Hepatocyte (in vitro differentiated cells): ENCODE results near the gene CCDC9B. TPM values are rescaled to one million over a fixed set of nuclear protein-coding genes. Genes with fewer than 3 reads are reported as not detected.
A peak's percentile ranks its signal among the peaks of the same experiment; 100 is the strongest.

Experiments used
- DNase-seq: peaks from one replicate; pipeline ENCODE4 v3.0.0-alpha.2; 2016; ENCODE audit warnings: low spot score
- H2AFZ ChIP-seq: fragments of 200-600 bp; sonication (generic); 2 replicates; pipeline ENCODE4 v1.6.0; 2016; ENCODE audit warnings: antibody characterized with exemption, mild to moderate bottlenecking
- H3K27ac ChIP-seq: fragments of 200-600 bp; sonication (generic); 2 replicates; pipeline ENCODE4 v1.5.1; 2016; ENCODE audit warnings: mild to moderate bottlenecking
- H3K27me3 ChIP-seq: fragments of 200-600 bp; sonication (generic); 2 replicates; pipeline ENCODE4 v1.6.1; 2016
- H3K36me3 ChIP-seq: fragments of 200-600 bp; sonication (generic); replicated peaks from 2 replicates; pipeline ENCODE4 v1.5.1; 2016; ENCODE audit warnings: low read depth; ENCODE audit not compliant: insufficient read depth
- H3K4me1 ChIP-seq: fragments of 200-600 bp; sonication (generic); 2 replicates; pipeline ENCODE4 v1.5.1; 2016; ENCODE audit warnings: mild to moderate bottlenecking, moderate library complexity; ENCODE audit not compliant: insufficient read depth
- H3K4me2 ChIP-seq: fragments of 200-600 bp; sonication (generic); 2 replicates; pipeline ENCODE4 v1.6.0; 2016
- H3K4me3 ChIP-seq: fragments of 200-600 bp; sonication (generic); 2 replicates; pipeline ENCODE4 v1.5.1; 2016; ENCODE audit warnings: mild to moderate bottlenecking
- H3K79me2 ChIP-seq: fragments of 200-600 bp; sonication (generic); 2 replicates; pipeline ENCODE4 v1.6.0; 2017; ENCODE audit warnings: mild to moderate bottlenecking
- H3K9me2 ChIP-seq: fragments of 200-600 bp; sonication (generic); replicated peaks from 2 replicates; pipeline ENCODE4 v1.6.0; 2017; ENCODE audit warnings: mild to moderate bottlenecking; ENCODE audit not compliant: insufficient read depth
- H3K9me3 ChIP-seq: fragments of 200-600 bp; sonication (generic); 2 replicates; pipeline ENCODE4 v1.5.1; 2016; ENCODE audit warnings: low read depth, mild to moderate bottlenecking
- H4K20me1 ChIP-seq: fragments of 200-600 bp; sonication (generic); 2 replicates; pipeline ENCODE4 v1.6.0; 2016; ENCODE audit warnings: mild to moderate bottlenecking; ENCODE audit not compliant: insufficient read depth, poor library complexity, severe bottlenecking
- EZH2 ChIP-seq: fragments of 200-600 bp; sonication (generic); IDR thresholded peaks from 2 replicates; pipeline ENCODE4 v1.6.1; 2016; ENCODE audit warnings: antibody characterized with exemption, mild to moderate bottlenecking, borderline replicate concordance
- EZH2phosphoT487 ChIP-seq: fragments of 200-600 bp; sonication (generic); IDR thresholded peaks from one replicate; pipeline ENCODE4 v1.6.1; 2018; ENCODE audit warnings: antibody characterized with exemption, mild to moderate bottlenecking, low read depth, moderate library complexity; ENCODE audit not compliant: unreplicated experiment, severe bottlenecking
- WGBS: methylation state at CpG from one replicate; pipeline ENCODE4 v1.1.6; 2016; ENCODE audit warnings: low lambda C conversion rate; ENCODE audit errors: missing lambda C conversion rate; 5-methylcytosine and 5-hydroxymethylcytosine counted together
- polyA plus RNA-seq: library from polyadenylated mRNA; unstranded; fragments of >200 nt; fragmentation: Nextera tagmentation; extraction: Ambion mirVana; gene quantifications from 2 replicates; pipeline ENCODE4 v1.2.1, GENCODE V29; 2016
- total RNA-seq: library from RNA; depleted of rRNA; stranded (reverse); fragments of >200 nt; gene quantifications from 2 replicates; pipeline ENCODE4 v1.2.3, GENCODE V29; 2014
- TF ChIP-seq, protein P1 (sequence below): fragments of 200-600 bp; sonication (generic); IDR thresholded peaks from 2 replicates; pipeline ENCODE4 v1.5.1; 2016; ENCODE audit warnings: antibody characterized with exemption, mild to moderate bottlenecking; ENCODE audit not compliant: poor library complexity

Gene CCDC9B
- total and polyA plus RNA-seq, 2 experiments from 2014 or later = 4.0 to 7.6 TPM

DNA sequence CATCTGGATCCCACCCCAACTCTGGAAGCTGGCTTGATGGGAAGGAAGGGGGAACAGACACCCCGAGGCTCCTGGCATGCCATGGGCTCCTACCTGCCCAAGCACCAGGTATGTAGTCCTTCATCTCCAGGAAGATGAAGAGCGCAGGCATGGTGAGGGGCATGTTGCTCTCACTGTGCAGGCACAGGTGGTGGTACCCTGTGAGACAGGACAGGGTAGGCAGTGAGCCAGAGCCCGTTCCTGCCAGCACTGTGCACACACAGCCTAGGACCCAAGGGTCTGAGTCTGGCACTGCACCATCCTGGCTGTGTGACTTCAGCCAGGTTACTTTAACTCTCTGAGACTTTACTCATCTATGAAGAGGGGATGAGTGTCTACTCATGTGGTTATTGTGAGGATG is 48.5 kb downstream of the CCDC9B start:
- DNase-seq = no peak
- H2AFZ ChIP-seq = no peak overlapping the region
- peaks cover 45% of the 10 kb centered on the region for H3K27me3 ChIP-seq
- H3K4me2 ChIP-seq = no peak overlapping the region
- H3K79me2 ChIP-seq = no peaks in the 10 kb centered on the region
- no peaks in the 10 kb centered on the region for H3K9me3 ChIP-seq
- H4K20me1 ChIP-seq = no peaks in the 10 kb centered on the region
- H3K27ac ChIP-seq = no peak overlapping the region
- H3K36me3 ChIP-seq = no peaks in the 10 kb centered on the region
- no peaks in the 10 kb centered on the region for H3K9me2 ChIP-seq
- WGBS = 92% methylated on average over 3 of the region's 3 CpGs
- peaks cover 19% of the 10 kb centered on the region for H3K4me1 ChIP-seq
- H3K4me3 ChIP-seq = no peak overlapping the region
- no peak for TF ChIP-seq EZH2
- TF ChIP-seq, protein P1, sequence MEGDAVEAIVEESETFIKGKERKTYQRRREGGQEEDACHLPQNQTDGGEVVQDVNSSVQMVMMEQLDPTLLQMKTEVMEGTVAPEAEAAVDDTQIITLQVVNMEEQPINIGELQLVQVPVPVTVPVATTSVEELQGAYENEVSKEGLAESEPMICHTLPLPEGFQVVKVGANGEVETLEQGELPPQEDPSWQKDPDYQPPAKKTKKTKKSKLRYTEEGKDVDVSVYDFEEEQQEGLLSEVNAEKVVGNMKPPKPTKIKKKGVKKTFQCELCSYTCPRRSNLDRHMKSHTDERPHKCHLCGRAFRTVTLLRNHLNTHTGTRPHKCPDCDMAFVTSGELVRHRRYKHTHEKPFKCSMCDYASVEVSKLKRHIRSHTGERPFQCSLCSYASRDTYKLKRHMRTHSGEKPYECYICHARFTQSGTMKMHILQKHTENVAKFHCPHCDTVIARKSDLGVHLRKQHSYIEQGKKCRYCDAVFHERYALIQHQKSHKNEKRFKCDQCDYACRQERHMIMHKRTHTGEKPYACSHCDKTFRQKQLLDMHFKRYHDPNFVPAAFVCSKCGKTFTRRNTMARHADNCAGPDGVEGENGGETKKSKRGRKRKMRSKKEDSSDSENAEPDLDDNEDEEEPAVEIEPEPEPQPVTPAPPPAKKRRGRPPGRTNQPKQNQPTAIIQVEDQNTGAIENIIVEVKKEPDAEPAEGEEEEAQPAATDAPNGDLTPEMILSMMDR = no peak
- TF ChIP-seq EZH2phosphoT487 = no peak

DNA sequence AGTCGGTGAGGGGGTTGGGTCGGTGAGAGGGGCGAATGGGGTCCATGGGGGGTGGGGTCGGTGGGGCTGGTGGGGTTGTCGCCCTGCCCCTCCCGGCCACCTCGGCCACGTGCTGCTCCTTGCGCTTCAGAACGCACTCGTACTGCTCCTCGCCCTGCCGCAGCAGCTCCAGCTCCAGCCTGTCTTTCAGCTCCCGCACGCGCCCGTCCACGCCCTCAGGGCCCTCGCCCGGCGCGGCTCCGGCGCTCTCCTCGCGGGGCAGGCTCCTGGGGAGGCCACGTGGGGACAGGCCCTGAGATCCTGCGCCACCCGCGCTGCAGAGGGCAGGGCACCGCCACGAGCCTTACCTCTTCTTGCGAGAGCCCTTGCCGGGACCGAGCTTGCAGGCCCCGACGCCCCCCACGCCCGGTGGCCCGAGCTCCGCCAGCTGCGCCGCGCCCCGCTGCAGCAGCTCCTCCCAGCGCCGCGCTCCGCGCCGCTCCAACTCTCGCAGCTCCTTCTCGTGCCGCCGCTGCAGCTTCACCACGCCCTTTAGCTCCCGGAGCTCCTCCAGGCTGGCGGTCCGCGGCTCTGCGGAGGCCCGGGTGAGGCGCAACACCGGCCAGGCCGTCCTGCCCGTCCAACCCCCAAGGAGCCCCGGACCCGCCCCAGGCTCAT is 49.7 kb downstream of the CCDC9B start:
- H3K36me3 ChIP-seq = no peaks in the 10 kb centered on the region
- TF ChIP-seq EZH2phosphoT487 (no peak), EZH2 (no peak)
- TF ChIP-seq, protein P1 = no peak
- H2AFZ ChIP-seq = no peak overlapping the region
- no peaks in the 10 kb centered on the region for H3K79me2 ChIP-seq
- H3K9me2 ChIP-seq = no peaks in the 10 kb centered on the region
- H3K27ac ChIP-seq = no peak overlapping the region
- peak overlapping the region; percentile 20 for H3K4me3 ChIP-seq
- H3K4me2 ChIP-seq = peak overlapping the region; percentile 96
- H4K20me1 ChIP-seq = no peaks in the 10 kb centered on the region
- no peaks in the 10 kb centered on the region for H3K9me3 ChIP-seq
- DNase-seq = peak; percentile 85
- WGBS = 2% methylated on average over 56 of the region's 68 CpGs
- peaks cover 20% of the 10 kb centered on the region for H3K4me1 ChIP-seq
- H3K27me3 ChIP-seq = peaks cover 45% of the 10 kb centered on the region

DNA sequence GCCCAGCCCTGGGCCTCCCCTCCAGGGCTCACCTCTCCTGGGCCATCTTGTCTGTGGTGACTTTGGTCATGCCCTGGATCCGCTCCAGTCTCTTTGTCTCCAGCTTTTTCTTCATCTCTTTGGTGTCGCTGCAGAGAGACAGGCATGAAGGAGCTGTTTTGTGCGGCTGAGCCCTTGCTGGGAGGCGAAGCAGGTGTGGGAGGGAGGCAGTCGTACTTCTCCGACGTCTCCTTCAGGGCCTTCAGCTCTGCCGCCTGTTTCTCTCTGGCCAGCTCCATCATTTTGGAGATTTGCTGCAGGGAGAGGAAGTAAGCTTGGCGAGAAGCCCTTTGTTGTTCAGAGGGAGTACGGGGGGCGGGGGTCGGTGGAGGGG is 50.2 kb downstream of the CCDC9B start:
- H3K4me3 ChIP-seq = no peak overlapping the region
- no peaks in the 10 kb centered on the region for H3K36me3 ChIP-seq
- H3K27ac ChIP-seq = no peak overlapping the region
- DNase-seq = no peak
- 40% methylated on average over 8 of the region's 12 CpGs for WGBS
- no peaks in the 10 kb centered on the region for H3K9me3 ChIP-seq
- peaks cover 45% of the 10 kb centered on the region for H3K27me3 ChIP-seq
- H3K9me2 ChIP-seq = no peaks in the 10 kb centered on the region
- peaks cover 20% of the 10 kb centered on the region for H3K4me1 ChIP-seq
- H3K79me2 ChIP-seq = no peaks in the 10 kb centered on the region
- peak overlapping the region; percentile 96 for H3K4me2 ChIP-seq
- TF ChIP-seq, protein P1 = no peak
- TF ChIP-seq EZH2 (no peak), EZH2phosphoT487 (no peak)
- H2AFZ ChIP-seq = no peak overlapping the region
- no peaks in the 10 kb centered on the region for H4K20me1 ChIP-seq
